Activated naive CD4-positive, alpha-beta T cell treated with anti-CD3 and anti-CD28 coated beads, Interleukin-2, amount 50 U/mL, for 24 hours (primary cell): ENCODE results near the gene CAVIN2.
"Not testable (repeated sequence)": the region's sequence is repeated elsewhere in the genome, so short reads cannot be mapped to it uniquely, and the experiment has no call there.

Experiments
- H3K27ac Mint-ChIP-seq: one replicate; pipeline ENCODE4 v1.8.0; 2021; ENCODE audit warnings: mild to moderate bottlenecking, mixed read lengths
- H3K27me3 Mint-ChIP-seq: one replicate; pipeline ENCODE4 v1.8.0; 2021; ENCODE audit warnings: mixed read lengths
- H3K36me3 Mint-ChIP-seq: one replicate; pipeline ENCODE4 v1.8.0; 2021; ENCODE audit warnings: mixed read lengths
- H3K4me1 Mint-ChIP-seq: one replicate; pipeline ENCODE4 v1.8.0; 2021; ENCODE audit warnings: mixed read lengths
- H3K4me3 Mint-ChIP-seq: one replicate; pipeline ENCODE4 v1.8.0; 2021; ENCODE audit warnings: mild to moderate bottlenecking, mixed read lengths
- H3K9me3 Mint-ChIP-seq: one replicate; pipeline ENCODE4 v1.8.0; 2021; ENCODE audit warnings: mixed read lengths

Gene CAVIN2

GRCh38 chr2:191800874-191801273, 46.0 kb downstream of the CAVIN2 start:
- H3K4me1 Mint-ChIP-seq, result no peaks in the 10 kb centered on the region
- H3K27ac Mint-ChIP-seq, result no peak overlapping the region
- H3K36me3 Mint-ChIP-seq, result no peaks in the 10 kb centered on the region
- H3K4me3 Mint-ChIP-seq, result no peak overlapping the region
- H3K9me3 Mint-ChIP-seq, result no peaks in the 10 kb centered on the region
- peaks cover 7% of the 10 kb centered on the region for H3K27me3 Mint-ChIP-seq

- Mint-ChIP-seq H3K4me1 (no peaks in the 10 kb centered on the region), H3K27ac (no peak overlapping the region), H3K4me3 (no peak overlapping the region), H3K36me3 (no peaks in the 10 kb centered on the region), H3K27me3 (peaks cover 7% of the 10 kb centered on the region), H3K9me3 (no peaks in the 10 kb centered on the region)
These were observed 47.4 kb downstream of the CAVIN2 start for GRCh38 chr2:191799526-191799925.

DNA sequence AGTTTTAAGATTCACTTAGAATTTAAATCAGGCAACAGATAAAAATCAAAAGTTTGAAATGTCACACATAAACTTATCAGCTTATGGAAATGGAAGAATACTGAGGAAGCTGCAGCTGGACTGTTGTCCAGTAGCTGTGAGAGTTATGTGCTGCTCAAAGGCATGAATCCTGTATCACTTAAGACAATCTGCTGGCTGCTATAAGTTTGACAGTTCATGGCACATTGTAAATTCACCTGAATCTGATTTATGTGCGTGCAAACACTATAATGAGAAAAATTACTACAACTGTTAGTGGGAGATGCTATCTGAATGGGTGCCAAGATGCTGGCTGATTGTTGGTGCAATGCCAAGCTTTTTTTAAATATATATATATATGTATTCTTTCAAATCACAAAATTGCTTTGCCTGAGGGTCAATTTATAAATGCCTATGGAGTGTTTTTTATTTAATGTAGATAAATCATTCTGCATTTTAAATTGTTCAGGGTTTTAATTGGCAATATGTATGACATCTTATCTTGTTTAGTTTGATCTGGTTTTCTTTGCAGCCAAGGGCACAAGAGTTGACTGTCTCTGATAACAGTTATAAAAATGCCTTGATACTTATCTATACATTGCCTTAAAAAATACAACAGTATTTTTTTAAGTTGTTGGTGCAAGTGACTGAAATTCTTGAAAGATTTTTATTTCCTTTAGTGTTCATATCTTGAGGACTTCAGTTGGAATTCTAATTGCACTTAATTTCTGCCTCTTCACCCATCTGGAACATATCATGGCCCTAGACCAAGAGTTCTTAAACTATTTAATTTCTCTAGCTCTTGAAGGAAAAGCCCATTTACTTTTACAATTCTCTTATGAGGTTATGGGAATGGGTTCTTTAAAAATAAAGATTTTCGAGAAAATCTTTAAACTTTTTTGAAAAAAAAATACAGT, 48.7 kb downstream of the CAVIN2 start:
- H3K36me3 Mint-ChIP-seq, result no peaks in the 10 kb centered on the region
- no peak overlapping the region for H3K4me3 Mint-ChIP-seq
- H3K9me3 Mint-ChIP-seq, result no peaks in the 10 kb centered on the region
- peak overlapping the region; percentile 53 for H3K27ac Mint-ChIP-seq
- H3K27me3 Mint-ChIP-seq, result peaks cover 8% of the 10 kb centered on the region
- H3K4me1 Mint-ChIP-seq, result no peaks in the 10 kb centered on the region

GRCh38 chr2:191797500-191797899, 49.4 kb downstream of the CAVIN2 start:
- Mint-ChIP-seq H3K36me3 (no peaks in the 10 kb centered on the region), H3K27me3 (peaks cover 11% of the 10 kb centered on the region), H3K4me1 (no peaks in the 10 kb centered on the region), H3K4me3 (no peak overlapping the region), H3K9me3 (no peaks in the 10 kb centered on the region), H3K27ac (no peak overlapping the region)

DNA sequence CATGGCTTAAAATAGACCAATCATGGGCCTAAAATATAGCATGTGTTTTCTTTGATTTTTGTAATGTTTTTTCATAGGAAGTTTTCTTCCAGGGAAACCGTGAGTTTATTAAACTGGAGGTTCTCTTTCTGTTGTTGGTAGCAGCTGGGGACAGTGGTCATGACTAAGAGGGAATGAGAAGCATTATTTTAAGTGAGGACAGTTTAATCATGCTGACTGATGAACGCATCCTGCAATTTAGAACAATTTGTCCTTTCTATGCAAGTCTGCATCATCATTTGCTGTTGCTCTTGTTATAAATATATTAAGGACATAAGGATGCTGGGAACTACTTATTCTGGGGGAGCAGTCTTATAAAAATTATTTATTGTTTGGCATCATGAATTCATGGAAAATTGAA, 51.2 kb downstream of the CAVIN2 start:
- no peaks in the 10 kb centered on the region for H3K36me3 Mint-ChIP-seq
- H3K27me3 Mint-ChIP-seq, result peaks cover 13% of the 10 kb centered on the region
- H3K4me3 Mint-ChIP-seq, result no peak overlapping the region
- H3K27ac Mint-ChIP-seq, result no peak overlapping the region
- H3K9me3 Mint-ChIP-seq, result no peaks in the 10 kb centered on the region
- no peaks in the 10 kb centered on the region for H3K4me1 Mint-ChIP-seq

GRCh38 chr2:191791953-191792560, 54.8 kb downstream of the CAVIN2 start:
- Mint-ChIP-seq H3K27me3 (peaks cover 22% of the 10 kb centered on the region), H3K36me3 (no peaks in the 10 kb centered on the region), H3K4me3 (no peak overlapping the region), H3K4me1 (peaks cover 8% of the 10 kb centered on the region), H3K9me3 (no peaks in the 10 kb centered on the region), H3K27ac (no peak overlapping the region)

GRCh38 chr2:191790737-191791136, 56.2 kb downstream of the CAVIN2 start:
- H3K4me3 Mint-ChIP-seq, result no peak overlapping the region
- H3K4me1 Mint-ChIP-seq, result peaks cover 14% of the 10 kb centered on the region
- peaks cover 19% of the 10 kb centered on the region for H3K27me3 Mint-ChIP-seq
- no peak overlapping the region for H3K27ac Mint-ChIP-seq
- H3K9me3 Mint-ChIP-seq, result no peaks in the 10 kb centered on the region
- H3K36me3 Mint-ChIP-seq, result no peaks in the 10 kb centered on the region

- Mint-ChIP-seq H3K27me3 (peaks cover 19% of the 10 kb centered on the region), H3K4me3 (no peak overlapping the region), H3K36me3 (no peaks in the 10 kb centered on the region), H3K9me3 (no peaks in the 10 kb centered on the region), H3K4me1 (peaks cover 14% of the 10 kb centered on the region), H3K27ac (no peak overlapping the region)
These were observed 57.1 kb downstream of the CAVIN2 start for GRCh38 chr2:191789796-191790195.

DNA sequence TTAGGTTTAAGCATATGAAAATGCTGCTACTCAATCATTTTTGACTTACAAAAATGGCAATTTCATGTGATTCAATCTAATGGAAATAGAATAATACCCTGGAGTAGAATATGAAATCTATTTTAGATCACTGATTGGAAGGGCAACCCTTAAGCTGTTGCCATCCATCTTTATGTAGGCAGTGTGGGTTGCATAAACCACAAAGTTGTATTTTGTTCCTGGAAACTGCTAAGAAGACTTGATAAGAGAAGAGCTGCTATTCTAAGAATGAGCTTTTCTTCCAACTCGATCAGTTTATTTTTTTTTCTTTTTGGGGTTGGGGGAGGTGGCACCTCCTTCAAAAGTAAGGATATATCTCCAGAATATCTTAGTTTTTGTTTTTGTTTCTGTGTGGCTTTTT, 60.2 kb downstream of the CAVIN2 start:
- H3K4me1 Mint-ChIP-seq, result peaks cover 14% of the 10 kb centered on the region

GRCh38 chr2:191785651-191786050, 61.2 kb downstream of the CAVIN2 start:
- H3K27ac Mint-ChIP-seq, H3K9me3 Mint-ChIP-seq, H3K4me3 Mint-ChIP-seq, H3K36me3 Mint-ChIP-seq: not testable (repeated sequence)
- H3K4me1 Mint-ChIP-seq, result peaks cover 14% of the 10 kb centered on the region
- peaks cover 14% of the 10 kb centered on the region for H3K27me3 Mint-ChIP-seq

More for the DNA sequence above, 60.2 kb downstream of the CAVIN2 start:
- Mint-ChIP-seq H3K9me3 (no peaks in the 10 kb centered on the region), H3K4me3 (no peak overlapping the region), H3K27me3 (peaks cover 13% of the 10 kb centered on the region), H3K36me3 (no peaks in the 10 kb centered on the region), H3K27ac (no peak overlapping the region)
